H54 (cell line): ENCODE data around the gene LGI1.
A peak's percentile ranks its signal among the peaks of the same experiment; 100 is the strongest.

Experiments used
- DNase-seq: peaks from one replicate; pipeline ENCODE4 v3.0.0; 2011; ENCODE audit warnings: low spot score, mixed read lengths; ENCODE audit not compliant: insufficient read length
- FAIRE-seq: peaks from 3 replicates; lab custom pipeline; 2011; peaks lifted over from hg19 to GRCh38; lab: Jason Lieb, UNC
- POLR2A ChIP-seq: IDR thresholded peaks from 2 replicates; pipeline ENCODE4 v1.6.1; 2011; ENCODE audit warnings: low read depth, mild to moderate bottlenecking, low read length

The LGI1 gene

DNA sequence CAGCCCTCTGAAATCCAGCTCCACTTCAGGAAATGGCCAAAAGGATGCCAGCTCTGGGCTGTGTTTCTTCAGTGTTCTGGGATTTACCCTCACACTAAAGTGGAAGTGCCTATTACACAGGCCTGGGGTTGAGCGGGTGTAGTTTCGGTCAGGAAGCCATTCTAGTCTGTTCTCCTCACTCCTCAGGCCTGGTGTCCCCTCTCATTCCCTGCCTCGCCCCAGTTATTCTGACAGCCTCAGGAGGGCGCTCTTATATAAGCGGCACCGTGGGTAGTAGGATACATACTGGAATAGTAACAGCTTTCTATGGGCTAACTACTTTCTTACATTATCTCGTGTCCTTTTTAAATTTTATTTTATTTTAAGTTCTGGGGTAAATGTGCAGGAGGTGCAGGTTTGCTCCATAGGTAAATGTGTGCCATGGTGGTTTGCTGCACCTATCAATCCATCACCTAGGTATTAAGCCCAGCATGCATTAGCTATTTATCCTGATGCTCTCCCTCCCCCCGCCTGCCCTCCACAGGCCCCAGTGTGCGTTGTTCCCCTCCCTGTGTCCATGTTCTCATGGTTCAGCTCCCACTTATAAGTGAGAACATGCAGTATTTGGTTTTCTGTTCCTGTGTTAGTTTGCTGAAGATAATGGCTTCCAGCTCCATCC is 12.2 kb upstream of the LGI1 start:
- DNase-seq = peak; percentile 53
- no peak for TF ChIP-seq POLR2A
- FAIRE-seq = no peak

DNA sequence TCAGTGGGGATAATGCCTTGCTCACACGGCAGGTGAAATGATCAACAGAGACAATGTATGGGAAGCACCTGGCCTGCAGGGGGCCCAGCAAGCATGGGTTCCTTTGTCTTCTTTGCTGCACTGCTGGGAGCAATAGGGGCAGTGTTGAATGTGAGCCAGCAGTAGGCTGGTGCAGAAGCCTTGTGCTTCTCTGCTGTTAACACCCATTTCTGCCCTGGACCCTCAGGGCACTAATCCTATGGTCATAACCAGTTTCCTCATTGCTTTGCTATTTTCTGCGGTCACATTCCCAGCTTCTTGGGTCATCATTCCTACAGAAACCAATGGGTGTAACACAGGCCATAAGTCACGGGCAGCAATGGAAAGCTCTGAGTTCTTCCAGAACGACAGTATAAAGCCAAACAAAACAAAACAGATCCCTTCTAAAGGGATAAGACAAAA is 10.9 kb upstream of the LGI1 start:
- no peak for TF ChIP-seq POLR2A
- DNase-seq (peak; percentile 76), FAIRE-seq (peak; percentile 99)

DNA sequence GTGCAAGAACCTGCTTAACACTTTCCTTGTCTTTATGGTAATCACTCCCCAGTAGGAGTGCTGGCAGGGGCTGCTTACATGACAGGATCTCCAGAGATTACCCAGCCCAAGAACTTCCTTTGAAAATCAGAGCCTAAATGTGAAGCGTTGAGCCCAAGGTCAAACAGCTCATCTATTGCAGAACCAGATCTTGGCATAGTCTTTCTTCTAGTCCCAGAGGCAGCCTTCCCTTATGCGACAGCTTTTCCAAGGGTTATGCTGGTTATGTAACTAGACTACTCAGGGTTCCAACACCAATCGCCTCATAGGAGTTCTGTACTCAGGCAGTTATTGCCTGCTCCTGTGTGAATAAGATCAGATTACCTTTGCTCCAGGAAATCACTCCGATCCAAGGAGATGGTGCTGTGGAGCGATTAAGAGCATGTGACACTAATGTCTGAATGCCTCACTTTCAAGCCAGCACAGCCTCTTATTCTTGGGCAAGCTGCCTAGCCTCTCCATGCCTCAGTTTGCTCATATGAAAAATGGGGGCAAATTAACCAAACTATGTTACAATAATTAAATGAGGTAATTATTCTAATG is 8.4 kb upstream of the LGI1 start:
- FAIRE-seq (no peak), DNase-seq (no peak)
- no peak for TF ChIP-seq POLR2A

DNA sequence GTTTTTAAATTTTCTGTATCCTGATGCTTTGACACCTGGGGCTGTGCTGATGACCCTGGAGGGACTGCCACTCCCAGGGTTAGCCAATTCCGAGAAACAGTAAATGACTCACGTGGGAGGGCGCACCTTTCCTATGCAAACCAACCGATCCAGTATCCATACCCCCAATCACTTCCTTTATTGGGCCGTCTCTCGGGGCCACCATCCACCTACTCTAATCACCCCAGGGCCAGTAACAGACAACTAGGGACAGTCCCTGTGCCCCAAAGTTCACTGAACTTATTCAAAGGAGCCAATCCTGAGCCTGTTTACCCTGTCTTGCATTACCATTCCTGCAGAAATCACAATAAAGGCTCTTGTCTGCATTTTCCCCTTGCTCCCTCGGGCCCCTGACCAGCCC is 6.6 kb upstream of the LGI1 start:
- no peak for DNase-seq
- TF ChIP-seq POLR2A = no peak
- FAIRE-seq = no peak

DNA sequence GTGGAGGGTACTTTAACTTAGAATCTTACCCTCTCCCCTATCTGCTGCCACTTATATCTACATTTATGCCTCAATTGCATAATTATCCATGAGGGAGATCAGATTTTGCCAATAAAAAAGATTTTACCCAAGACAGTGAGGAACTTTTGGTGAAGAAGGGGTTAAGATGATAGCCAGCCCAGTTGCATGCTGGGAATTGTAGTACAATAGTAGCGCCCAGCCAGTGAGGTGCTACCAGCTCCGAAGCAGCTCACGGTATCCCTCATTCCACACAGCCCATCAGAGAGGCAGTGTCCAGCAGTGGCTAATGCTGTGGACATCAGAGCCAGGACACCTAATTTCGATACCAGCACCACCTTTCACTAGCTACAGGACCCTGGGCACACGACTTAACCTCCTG is 5.9 kb upstream of the LGI1 start:
- DNase-seq (peak; percentile 50), FAIRE-seq (peak; percentile 52)
- no peak for TF ChIP-seq POLR2A

DNA sequence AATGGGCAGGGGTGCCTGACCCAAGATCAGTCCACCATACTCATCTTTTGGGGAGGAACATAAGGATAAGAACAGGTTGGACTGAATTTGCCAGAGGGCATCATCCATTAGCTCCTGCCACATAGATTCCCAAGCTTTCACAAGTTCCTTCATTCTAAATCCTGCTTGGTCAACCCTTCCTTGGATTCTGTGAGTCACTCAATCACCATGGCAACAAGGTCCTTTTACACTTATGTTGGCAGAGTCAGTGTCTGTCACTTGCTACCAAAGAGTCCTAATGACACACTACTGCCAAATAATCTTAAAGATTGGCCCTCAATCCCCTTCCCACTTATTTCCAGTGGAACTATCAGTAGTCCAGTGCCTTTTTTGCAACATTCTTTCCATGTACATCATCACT is 5.0 kb upstream of the LGI1 start:
- no peak for TF ChIP-seq POLR2A
- peak; percentile 42 for DNase-seq
- peak; percentile 77 for FAIRE-seq

DNA sequence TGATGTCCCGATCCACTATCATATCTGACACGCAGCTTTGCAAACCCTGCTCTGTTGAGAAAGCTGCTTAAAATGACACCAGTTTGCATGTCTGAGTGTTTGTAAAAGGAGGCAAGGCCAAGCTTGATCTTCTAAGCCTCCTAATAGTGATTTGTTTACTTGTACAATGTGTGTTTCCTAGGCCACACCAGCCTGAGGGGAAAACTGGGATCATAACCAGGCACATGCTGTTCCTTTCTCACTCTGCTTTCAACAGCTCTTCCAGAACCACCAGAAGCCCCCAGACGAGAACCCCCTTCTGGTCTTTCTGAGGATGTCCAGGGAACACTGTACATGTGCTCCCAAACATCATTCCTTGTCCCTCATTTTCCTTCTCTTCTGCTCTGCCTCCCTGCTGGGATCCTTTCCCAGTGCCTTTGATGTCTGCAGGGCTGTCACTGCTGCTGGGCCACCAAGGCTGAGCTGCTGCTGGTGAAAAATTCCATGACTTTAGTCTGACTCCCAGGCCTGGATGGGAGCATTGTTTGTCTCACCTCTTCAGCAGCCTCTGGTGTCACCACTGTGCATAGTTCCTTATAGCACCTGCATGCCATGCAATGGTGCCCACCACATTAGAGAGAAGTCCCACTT is 4.0 kb upstream of the LGI1 start:
- DNase-seq (no peak), FAIRE-seq (no peak)
- TF ChIP-seq POLR2A = no peak

DNA sequence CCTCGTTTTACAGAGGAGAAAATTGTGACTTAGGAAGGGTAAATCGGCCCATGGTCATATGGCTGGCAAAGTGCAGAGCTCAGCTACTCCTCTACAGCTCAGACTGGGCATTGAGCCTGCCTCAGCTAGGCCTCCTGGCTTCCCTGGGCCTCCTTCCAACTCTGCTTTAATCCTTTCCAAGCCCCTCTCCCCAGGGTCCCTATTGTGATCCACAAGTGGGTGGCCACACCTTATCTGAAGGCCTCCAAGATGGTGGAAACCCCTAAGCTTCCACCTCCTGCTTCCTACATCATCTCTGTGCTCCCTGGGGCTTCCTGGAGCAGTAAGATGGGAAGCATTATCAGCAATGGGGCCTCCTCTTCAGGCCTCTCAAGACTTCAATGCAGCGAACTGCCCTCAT is 3.0 kb upstream of the LGI1 start:
- no peak for DNase-seq
- no peak for TF ChIP-seq POLR2A
- no peak for FAIRE-seq

DNA sequence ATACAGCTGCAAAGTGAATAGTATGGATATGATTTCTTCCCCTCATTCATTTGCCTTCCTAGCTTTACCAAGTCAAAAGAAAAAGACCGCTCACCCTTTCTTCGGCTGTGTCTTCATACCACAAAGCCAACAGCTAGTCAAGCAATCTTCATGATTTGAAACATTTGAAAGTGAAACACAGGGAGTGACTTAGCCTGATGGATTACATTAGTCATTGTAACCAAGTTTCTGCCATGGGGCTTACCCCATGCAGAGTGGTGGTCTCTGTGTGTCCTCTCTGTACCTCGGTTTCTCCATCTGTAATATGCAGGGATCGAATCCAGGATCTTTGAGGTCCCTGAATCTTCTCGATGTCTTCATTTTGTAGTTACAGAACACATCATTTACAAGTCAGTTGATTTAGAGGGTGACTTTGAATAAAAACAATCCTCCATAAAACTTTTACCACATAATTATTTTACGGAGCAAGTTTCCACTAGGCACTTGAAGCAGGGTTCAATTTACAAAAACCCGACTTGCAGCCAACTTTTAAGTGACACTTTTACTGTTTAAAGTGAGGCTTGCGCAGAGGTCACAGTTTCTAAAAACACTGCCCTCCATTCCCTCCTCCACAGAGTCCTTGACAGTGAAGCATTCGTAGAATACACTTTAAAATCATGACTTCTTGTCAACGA is 2.2 kb upstream of the LGI1 start:
- DNase-seq (no peak), FAIRE-seq (no peak)
- TF ChIP-seq POLR2A = no peak

DNA sequence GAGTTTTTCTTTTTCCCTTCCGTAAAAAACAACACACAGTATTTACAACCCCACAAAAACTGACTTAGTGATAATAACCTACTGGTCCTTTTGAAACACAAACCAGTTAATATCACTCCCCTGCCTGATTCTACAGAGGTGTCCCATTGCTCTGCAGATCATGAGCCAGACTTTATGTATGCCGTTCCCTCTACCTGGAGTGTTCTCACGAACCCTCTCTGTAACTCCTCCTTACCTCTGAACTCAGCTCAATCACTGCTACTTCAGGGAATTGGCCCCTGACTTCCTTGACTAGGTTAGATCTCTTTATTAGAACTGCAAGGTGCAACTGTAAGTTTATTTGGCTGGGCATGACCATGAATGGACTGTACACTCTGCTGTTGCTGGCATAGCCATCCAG is 1.6 kb upstream of the LGI1 start:
- no peak for TF ChIP-seq POLR2A
- FAIRE-seq (no peak), DNase-seq (no peak)

DNA sequence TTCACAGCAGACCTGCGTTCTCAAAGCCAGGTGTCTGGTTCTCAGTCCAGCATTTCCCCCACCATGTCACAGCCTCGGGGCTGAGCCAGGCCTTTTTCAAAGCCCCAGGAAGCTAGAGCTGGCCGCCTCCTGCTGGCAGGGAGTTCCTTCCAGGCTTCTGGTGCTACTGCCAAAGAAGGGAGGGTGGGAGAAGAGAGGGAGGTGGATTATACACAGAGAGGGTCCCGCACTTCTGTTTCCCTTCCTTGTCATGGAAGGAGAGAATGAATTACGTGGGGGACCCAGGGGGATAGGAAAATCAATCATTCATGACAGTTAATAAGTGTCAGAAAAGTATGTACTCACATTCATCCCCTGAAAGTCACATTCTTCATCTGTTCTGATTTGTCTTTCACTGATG is 600 bp upstream of the LGI1 start:
- FAIRE-seq (no peak), DNase-seq (no peak)
- no peak for TF ChIP-seq POLR2A

DNA sequence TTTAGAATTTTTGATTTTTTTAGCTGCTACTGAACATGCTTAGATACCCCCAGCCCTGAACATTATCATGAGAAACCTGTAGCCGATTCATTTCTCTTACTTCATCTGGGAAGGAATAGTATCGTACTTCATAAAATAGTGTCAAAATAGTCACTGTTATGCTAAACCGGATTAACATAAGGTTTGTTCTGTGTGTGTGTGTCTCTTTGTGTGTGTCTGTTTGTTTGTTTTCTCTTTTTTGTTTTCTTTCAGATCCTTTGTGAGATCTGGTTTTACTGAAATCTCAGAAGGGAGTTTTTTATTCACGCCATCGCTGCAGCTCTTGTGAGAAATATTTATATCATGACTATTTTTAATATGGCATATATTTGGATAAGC is 761 bp downstream of the LGI1 start:
- TF ChIP-seq POLR2A = no peak
- FAIRE-seq (no peak), DNase-seq (no peak)

DNA sequence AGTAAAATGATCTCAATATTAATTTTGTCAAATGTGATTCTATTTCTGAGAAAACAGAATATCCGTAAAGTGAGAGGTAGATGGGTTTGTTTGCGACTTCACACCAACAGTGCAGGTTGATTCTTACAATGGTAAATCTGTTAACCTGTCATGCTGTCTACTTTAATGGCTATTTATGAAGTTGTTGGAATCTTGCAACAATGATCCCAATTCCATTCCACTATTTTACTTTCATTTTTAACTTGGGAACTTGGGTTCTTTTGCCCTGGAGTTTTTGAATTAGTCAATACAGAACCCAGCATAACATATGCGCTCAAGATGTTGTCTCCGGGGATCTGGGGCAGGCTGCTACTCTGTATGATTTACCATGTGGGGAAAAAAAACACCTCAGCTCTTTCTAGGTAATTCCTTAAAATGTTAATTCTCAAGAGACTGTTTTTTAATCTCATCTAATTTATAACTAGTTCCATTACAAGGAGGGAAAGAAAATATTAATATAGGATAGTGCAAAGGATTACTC is 1.2 kb downstream of the LGI1 start:
- TF ChIP-seq POLR2A = no peak
- no peak for FAIRE-seq
- no peak for DNase-seq

DNA sequence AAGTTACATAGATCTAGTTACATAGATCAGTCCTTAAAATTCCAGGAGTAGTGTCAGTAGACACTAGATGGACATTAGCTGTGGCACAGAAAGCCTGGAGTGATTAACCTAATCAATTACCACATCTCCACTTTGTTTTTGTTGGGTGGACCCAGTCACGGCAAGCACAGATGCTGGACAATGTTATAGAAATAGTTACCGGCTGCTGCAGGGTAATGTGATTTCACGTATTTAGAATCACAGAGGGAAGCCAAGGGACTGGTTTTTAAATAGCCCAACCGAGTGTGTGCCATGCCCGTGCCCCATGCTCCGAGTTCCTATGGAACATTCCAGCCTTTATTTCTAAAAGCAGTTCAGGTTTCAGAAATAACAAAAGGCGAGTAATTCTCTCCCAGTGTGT is 2.8 kb downstream of the LGI1 start:
- DNase-seq = no peak
- TF ChIP-seq POLR2A = no peak
- no peak for FAIRE-seq
